GM12873 (cell line): ENCODE data around the gene RTTN.

ENCODE experiments used
- CTCF ChIP-seq: IDR thresholded peaks from 2 replicates; pipeline ENCODE4 v1.5.1; 2012; ENCODE audit warnings: low read depth, mild to moderate bottlenecking, moderate library complexity, low read length, control low read depth; ENCODE audit not compliant: insufficient read depth; ENCODE audit errors: missing control alignments

RTTN gene

GRCh38 chr18:70068981-70069380 lies 136.5 kb downstream of the RTTN start:
- no peak for TF ChIP-seq CTCF

GRCh38 chr18:70059684-70060083 lies 145.8 kb downstream of the RTTN start:
- no peak for TF ChIP-seq CTCF

- no peak for TF ChIP-seq CTCF
These were observed 146.6 kb downstream of the RTTN start for GRCh38 chr18:70058916-70059315.

GRCh38 chr18:70047931-70048603 lies 157.4 kb downstream of the RTTN start:
- TF ChIP-seq CTCF = no peak

GRCh38 chr18:70046796-70047195 lies 158.7 kb downstream of the RTTN start:
- TF ChIP-seq CTCF = no peak

- no peak for TF ChIP-seq CTCF
These were observed 159.3 kb downstream of the RTTN start for GRCh38 chr18:70046207-70046606.

GRCh38 chr18:70044632-70045031 lies 160.9 kb downstream of the RTTN start:
- TF ChIP-seq CTCF = no peak
